Measurements from ENCODE around the gene CYTH1.
"Not testable (repeated sequence)": the region's sequence is repeated elsewhere in the genome, so short reads cannot be mapped to it uniquely, and the experiment has no call there.

CYTH1 gene

GRCh38 chr17:78672005-78672404, 110.1 kb downstream of the CYTH1 start:
- DNase-seq (ENCODE audit: low read depth in 2 of 2): no peak

- DNase-seq (ENCODE audit: low read depth in 2 of 2): not testable (repeated sequence)
Measured at GRCh38 chr17:78671726-78672001, 110.4 kb downstream of the CYTH1 start.

GRCh38 chr17:78670850-78671725, 111.0 kb downstream of the CYTH1 start:
- DNase-seq (ENCODE audit: low read depth in 2 of 2): no peak

- DNase-seq (ENCODE audit: low read depth in 2 of 2): no peak
Measured at GRCh38 chr17:78669975-78670518, 112.0 kb downstream of the CYTH1 start.

- DNase-seq (ENCODE audit: low read depth in 2 of 2): no peak
Measured at GRCh38 chr17:78669256-78669974, 112.7 kb downstream of the CYTH1 start.

GRCh38 chr17:78668847-78669246, 113.2 kb downstream of the CYTH1 start:
- no peak for DNase-seq (ENCODE audit: low read depth in 2 of 2)

GRCh38 chr17:78667741-78668640, 114.1 kb downstream of the CYTH1 start:
- DNase-seq (ENCODE audit: low read depth in 2 of 2): no peak

GRCh38 chr17:78667091-78667490, 115.0 kb downstream of the CYTH1 start:
- DNase-seq (ENCODE audit: low read depth in 2 of 2): no peak

- peak; percentile 9 to 10 for DNase-seq (ENCODE audit: low read depth in 2 of 2)
Measured at GRCh38 chr17:78665952-78666920, 115.8 kb downstream of the CYTH1 start.

- no peak for DNase-seq (ENCODE audit: low read depth in 2 of 2)
Measured at GRCh38 chr17:78665387-78665951, 116.6 kb downstream of the CYTH1 start.

GRCh38 chr17:78664476-78665386, 117.3 kb downstream of the CYTH1 start:
- DNase-seq (ENCODE audit: low read depth in 2 of 2): no peak

GRCh38 chr17:78661093-78661770, 120.8 kb downstream of the CYTH1 start:
- no peak for DNase-seq (ENCODE audit: low read depth in 2 of 2)

- DNase-seq (ENCODE audit: low read depth in 2 of 2): no peak
Measured at GRCh38 chr17:78659546-78659945, 122.5 kb downstream of the CYTH1 start.

GRCh38 chr17:78658281-78658785, 123.7 kb downstream of the CYTH1 start:
- no peak for DNase-seq (ENCODE audit: low read depth in 2 of 2)

GRCh38 chr17:78655251-78655940, 126.7 kb downstream of the CYTH1 start:
- no peak for DNase-seq (ENCODE audit: low read depth in 2 of 2)

- DNase-seq (ENCODE audit: low read depth in 2 of 2): no peak
Measured at GRCh38 chr17:78654325-78654724, 127.7 kb downstream of the CYTH1 start.

- DNase-seq (ENCODE audit: low read depth in 2 of 2): no peak
Measured at GRCh38 chr17:78653382-78653781, 128.7 kb downstream of the CYTH1 start.

- DNase-seq (ENCODE audit: low read depth in 2 of 2): no peak
Measured at GRCh38 chr17:78652913-78653312, 129.2 kb downstream of the CYTH1 start.
